Testis (tissue), 3 donors: ENCODE data around the gene CHRD. TPM values are rescaled to one million over a fixed set of nuclear protein-coding genes. Genes with fewer than 3 reads are reported as not detected.

Experiments
- DNase-seq: peaks from one replicate; pipeline ENCODE4 v3.0.0-alpha.2; 2019
- H3K27ac ChIP-seq, 2 donors: fragments of 200-600 bp; sonication (generic); one replicate each; pipeline ENCODE4 v1.5.1; 2019
- H3K27me3 ChIP-seq: fragments of 200-600 bp; sonication (generic); one replicate; pipeline ENCODE4 v1.5.1; 2019
- H3K36me3 ChIP-seq: fragments of 200-600 bp; sonication (generic); one replicate; pipeline ENCODE4 v1.5.1; 2017; ENCODE audit warnings: low read depth; ENCODE audit errors: missing control alignments
- H3K4me1 ChIP-seq: fragments of 200-600 bp; sonication (generic); one replicate; pipeline ENCODE4 v1.5.1; 2019
- H3K4me3 ChIP-seq, 2 donors: fragments of 200-600 bp; sonication (generic); one replicate each; pipeline ENCODE4 v1.5.1; 2017 to 2019
- H3K9me3 ChIP-seq: fragments of 200-600 bp; sonication (generic); one replicate; pipeline ENCODE4 v1.5.1; 2017
- POLR2A ChIP-seq: fragments of 450-650 bp; IDR thresholded peaks from one replicate; pipeline ENCODE4 v1.6.1; 2017; ENCODE audit warnings: antibody characterized with exemption, mild to moderate bottlenecking, moderate library complexity
- WGBS, 2 donors: methylation state at CpG; one replicate each; pipeline ENCODE4 v1.1.5; 2018; 5-methylcytosine and 5-hydroxymethylcytosine counted together
- intact Hi-C: fragments of 100-400 bp; cut with DNase I; formaldehyde crosslinking; loops from one replicate; pipeline ENCODE4 v1.15.1; 2023; ENCODE audit warnings: low total_unique reads
- polyA plus RNA-seq: library from polyadenylated mRNA; stranded (reverse); fragments of 350-450 nt; fragmentation: Illumina TruSeq; extraction: RNeasy Lipid Tissue Mini Kit (QIAGEN cat#74804); gene quantifications from one replicate; pipeline ENCODE4 v1.2.3, GENCODE V29; 2014; ENCODE audit warnings: low read depth, low replicate concordance; ENCODE audit not compliant: insufficient read depth
- total RNA-seq, 2 donors: library from RNA; depleted of rRNA; stranded (reverse); fragments of >200 nt; gene quantifications; one replicate each; pipeline ENCODE4 v1.2.3, GENCODE V29; 2016
- TF ChIP-seq, protein P1 (sequence below), 3 experiments: fragments of 450-650 bp in 2 of 3; fragments of 200-600 bp in 1 of 3; sonication (generic) in 1 of 3; IDR thresholded peaks; one replicate each; pipeline ENCODE4 v1.5.1; 2016 to 2019; ENCODE audit warnings: antibody characterized with exemption in 3 of 3, mild to moderate bottlenecking in 2 of 3, moderate library complexity in 1 of 3

The CHRD gene
- total and polyA plus RNA-seq, 3 donors from 2014 or later: 3.5 to 4.3 (median 4.3) TPM

DNA sequence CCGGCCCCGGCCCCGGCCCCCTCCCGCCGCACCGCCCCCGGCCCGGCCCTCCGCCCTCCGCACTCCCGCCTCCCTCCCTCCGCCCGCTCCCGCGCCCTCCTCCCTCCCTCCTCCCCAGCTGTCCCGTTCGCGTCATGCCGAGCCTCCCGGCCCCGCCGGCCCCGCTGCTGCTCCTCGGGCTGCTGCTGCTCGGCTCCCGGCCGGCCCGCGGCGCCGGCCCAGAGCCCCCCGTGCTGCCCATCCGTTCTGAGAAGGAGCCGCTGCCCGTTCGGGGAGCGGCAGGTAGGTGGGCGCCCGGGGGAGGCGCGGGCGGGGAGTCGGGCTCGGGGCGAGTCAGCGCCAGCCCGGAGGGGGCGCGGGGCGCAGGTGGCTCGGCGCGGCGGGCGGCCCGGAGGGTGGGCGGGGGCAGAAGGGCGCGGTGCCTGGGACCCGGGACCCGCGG, 352 bp downstream of the CHRD start:
- 0% methylated on average over 13 of the region's 62 CpGs for WGBS, 2 donors
- H3K27ac ChIP-seq: no peak overlapping the region
- DNase-seq: peak; percentile 54
- TF ChIP-seq, protein P1, sequence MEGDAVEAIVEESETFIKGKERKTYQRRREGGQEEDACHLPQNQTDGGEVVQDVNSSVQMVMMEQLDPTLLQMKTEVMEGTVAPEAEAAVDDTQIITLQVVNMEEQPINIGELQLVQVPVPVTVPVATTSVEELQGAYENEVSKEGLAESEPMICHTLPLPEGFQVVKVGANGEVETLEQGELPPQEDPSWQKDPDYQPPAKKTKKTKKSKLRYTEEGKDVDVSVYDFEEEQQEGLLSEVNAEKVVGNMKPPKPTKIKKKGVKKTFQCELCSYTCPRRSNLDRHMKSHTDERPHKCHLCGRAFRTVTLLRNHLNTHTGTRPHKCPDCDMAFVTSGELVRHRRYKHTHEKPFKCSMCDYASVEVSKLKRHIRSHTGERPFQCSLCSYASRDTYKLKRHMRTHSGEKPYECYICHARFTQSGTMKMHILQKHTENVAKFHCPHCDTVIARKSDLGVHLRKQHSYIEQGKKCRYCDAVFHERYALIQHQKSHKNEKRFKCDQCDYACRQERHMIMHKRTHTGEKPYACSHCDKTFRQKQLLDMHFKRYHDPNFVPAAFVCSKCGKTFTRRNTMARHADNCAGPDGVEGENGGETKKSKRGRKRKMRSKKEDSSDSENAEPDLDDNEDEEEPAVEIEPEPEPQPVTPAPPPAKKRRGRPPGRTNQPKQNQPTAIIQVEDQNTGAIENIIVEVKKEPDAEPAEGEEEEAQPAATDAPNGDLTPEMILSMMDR (IDR thresholded peaks at IDR 0.05): no peak
- TF ChIP-seq POLR2A: no peak
- H3K27me3 ChIP-seq: no peaks in the 10 kb centered on the region
- H3K9me3 ChIP-seq: no peaks in the 10 kb centered on the region
- peak overlapping the region in 1 of 2 donors; percentile 51 for H3K4me3 ChIP-seq
- no peaks in the 10 kb centered on the region for H3K36me3 ChIP-seq
- intact Hi-C loops: no loop called here
- peaks cover 15% of the 10 kb centered on the region for H3K4me1 ChIP-seq

DNA sequence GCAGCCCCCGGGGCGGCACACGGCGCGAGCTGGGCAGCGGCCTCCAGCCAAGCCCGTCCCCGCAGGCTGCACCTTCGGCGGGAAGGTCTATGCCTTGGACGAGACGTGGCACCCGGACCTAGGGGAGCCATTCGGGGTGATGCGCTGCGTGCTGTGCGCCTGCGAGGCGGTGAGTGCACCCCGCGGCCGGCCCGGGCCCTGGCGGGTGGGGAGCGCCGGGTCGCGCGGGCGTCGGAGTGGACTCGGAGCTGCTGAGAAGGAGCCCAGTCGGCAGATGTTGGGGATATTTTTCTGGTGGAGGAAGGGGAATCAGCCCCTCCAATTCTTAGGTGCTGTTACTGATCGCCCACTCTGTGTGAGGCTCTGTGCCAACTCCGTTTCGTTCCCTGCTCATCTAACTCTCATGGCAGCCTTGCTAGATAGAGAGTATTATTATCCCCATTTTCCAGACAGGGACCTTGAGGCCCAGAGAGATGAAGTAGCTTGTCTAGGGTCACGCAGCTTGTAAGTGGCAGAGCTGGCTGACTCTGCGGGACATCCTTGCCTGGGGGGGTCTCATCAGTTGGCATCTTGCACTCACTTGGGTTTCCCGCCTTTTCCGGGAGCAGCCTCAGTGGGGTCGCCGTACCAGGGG, 890 bp downstream of the CHRD start:
- Histone ChIP-seq H3K27me3 (no peaks in the 10 kb centered on the region), H3K27ac (no peak overlapping the region), H3K4me1 (peaks cover 15% of the 10 kb centered on the region), H3K36me3 (no peaks in the 10 kb centered on the region), H3K9me3 (no peaks in the 10 kb centered on the region), H3K4me3 (peak overlapping the region in 1 of 2 donors; percentile 51)
- intact Hi-C loops: no loop called here
- 6 to 17% methylated on average over 6 to 26 of the region's 42 CpGs for WGBS, 2 donors
- DNase-seq: no peak
- TF ChIP-seq, protein P1 (IDR thresholded peaks at IDR 0.05): no peak
- no peak for TF ChIP-seq POLR2A

DNA sequence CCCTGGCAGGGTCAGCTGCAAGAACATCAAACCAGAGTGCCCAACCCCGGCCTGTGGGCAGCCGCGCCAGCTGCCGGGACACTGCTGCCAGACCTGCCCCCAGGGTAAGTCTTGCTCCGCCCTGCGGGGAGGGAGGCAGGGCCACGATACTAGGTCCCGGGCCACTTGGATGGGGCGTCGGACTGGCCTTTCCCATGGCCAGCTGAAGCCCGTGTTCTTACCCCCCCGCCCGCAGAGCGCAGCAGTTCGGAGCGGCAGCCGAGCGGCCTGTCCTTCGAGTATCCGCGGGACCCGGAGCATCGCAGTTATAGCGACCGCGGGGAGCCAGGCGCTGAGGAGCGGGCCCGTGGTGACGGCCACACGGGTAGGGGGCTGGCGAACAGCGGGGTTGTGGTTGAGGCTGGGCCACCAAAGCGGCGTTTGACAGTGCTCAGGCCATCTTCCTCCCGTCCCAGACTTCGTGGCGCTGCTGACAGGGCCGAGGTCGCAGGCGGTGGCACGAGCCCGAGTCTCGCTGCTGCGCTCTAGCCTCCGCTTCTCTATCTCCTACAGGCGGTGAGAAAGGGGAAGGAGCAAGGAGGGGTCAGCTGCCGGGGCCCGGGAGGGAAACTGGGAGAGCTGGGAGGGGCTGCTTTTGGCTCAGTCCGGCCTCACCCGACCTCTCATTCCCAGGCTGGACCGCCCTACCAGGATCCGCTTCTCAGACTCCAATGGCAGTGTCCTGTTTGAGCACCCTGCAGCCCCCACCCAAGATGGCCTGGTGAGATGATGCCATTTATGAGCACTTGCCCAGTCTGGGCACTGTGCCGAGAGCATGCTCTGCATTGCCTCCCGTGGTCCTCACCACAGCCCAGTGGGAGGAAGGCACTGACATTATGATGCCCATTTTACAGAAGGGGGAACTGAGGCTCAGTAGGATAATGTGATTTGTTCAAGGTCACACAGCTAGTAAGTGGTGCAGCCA, 1.7 kb downstream of the CHRD start:
- Histone ChIP-seq H3K27ac (no peak overlapping the region), H3K36me3 (no peaks in the 10 kb centered on the region), H3K27me3 (no peaks in the 10 kb centered on the region), H3K4me3 (no peak overlapping the region), H3K9me3 (no peaks in the 10 kb centered on the region), H3K4me1 (peaks cover 15% of the 10 kb centered on the region)
- TF ChIP-seq POLR2A: no peak
- TF ChIP-seq, protein P1 (IDR thresholded peaks at IDR 0.05): no peak
- intact Hi-C loops: no loop called here
- WGBS, 2 donors: 36 to 55% methylated on average over 13 to 53 of the region's 55 CpGs
- DNase-seq: no peak

DNA sequence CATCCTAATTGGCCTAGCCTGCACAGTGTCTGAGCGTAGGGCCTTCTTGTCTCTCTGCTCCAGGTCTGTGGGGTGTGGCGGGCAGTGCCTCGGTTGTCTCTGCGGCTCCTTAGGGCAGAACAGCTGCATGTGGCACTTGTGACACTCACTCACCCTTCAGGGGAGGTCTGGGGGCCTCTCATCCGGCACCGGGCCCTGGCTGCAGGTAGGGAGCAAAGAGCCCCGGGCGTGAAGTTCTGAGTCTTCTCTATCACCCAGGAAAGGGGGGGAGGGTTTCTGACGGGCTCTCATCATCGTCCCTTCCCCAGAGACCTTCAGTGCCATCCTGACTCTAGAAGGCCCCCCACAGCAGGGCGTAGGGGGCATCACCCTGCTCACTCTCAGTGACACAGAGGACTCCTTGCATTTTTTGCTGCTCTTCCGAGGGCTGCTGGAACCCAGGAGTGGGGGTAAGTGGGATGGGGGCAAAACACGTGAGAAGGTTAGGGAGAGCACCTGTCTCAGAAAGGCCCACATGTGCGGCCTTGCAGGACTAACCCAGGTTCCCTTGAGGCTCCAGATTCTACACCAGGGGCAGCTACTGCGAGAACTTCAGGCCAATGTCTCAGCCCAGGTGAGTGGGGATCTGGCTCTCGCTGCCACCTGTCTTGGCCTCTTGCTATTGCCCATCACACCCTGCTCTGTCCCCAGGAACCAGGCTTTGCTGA, 2.6 kb downstream of the CHRD start:
- Histone ChIP-seq H3K9me3 (no peaks in the 10 kb centered on the region), H3K27ac (no peak overlapping the region), H3K4me3 (no peak overlapping the region), H3K4me1 (peaks cover 15% of the 10 kb centered on the region), H3K27me3 (no peaks in the 10 kb centered on the region), H3K36me3 (no peaks in the 10 kb centered on the region)
- no peak for DNase-seq
- intact Hi-C loops: no loop called here
- TF ChIP-seq POLR2A: no peak
- TF ChIP-seq, protein P1 (IDR thresholded peaks at IDR 0.05): no peak
- 84 to 93% methylated on average over 7 to 16 of the region's 16 CpGs for WGBS, 2 donors
